ENCODE data around the gene SLC25A15.
"Not testable (repeated sequence)": the region's sequence is repeated elsewhere in the genome, so short reads cannot be mapped to it uniquely, and the experiment has no call there.

SLC25A15 gene

DNA sequence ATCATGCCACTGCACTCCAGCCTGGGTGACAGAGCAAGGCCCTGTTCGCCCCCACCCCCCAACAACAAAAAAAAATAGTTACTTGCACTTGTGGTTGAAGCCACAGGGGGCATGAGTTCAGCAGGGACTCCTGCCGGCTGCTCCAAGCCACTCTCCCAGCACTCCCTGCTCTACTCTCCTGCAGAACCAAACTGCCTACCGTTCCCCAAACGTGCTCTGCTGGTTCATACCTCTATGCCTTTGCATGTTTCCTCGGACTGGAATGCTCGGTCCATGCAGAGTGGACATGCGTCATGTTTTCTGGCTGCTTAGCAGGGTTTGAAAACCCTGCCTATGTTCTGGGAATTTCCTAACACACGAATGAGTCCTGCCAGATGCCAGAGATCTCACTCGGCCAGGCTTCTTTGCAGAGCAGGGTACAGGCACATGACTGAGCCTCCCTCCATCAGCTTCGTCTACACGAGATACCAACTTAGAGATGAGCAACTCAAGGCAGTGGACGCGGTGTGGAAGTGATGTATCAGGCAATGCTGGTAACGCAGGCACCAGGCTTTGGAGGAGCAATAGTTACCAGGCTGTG, 8.5 kb upstream of the SLC25A15 start:
- TF ChIP-seq, protein P1, sequence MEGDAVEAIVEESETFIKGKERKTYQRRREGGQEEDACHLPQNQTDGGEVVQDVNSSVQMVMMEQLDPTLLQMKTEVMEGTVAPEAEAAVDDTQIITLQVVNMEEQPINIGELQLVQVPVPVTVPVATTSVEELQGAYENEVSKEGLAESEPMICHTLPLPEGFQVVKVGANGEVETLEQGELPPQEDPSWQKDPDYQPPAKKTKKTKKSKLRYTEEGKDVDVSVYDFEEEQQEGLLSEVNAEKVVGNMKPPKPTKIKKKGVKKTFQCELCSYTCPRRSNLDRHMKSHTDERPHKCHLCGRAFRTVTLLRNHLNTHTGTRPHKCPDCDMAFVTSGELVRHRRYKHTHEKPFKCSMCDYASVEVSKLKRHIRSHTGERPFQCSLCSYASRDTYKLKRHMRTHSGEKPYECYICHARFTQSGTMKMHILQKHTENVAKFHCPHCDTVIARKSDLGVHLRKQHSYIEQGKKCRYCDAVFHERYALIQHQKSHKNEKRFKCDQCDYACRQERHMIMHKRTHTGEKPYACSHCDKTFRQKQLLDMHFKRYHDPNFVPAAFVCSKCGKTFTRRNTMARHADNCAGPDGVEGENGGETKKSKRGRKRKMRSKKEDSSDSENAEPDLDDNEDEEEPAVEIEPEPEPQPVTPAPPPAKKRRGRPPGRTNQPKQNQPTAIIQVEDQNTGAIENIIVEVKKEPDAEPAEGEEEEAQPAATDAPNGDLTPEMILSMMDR (IDR thresholded peaks at IDR 0.05; ENCODE audit: low read depth, low read length, missing control alignments), result no peak
- H3K4me3 ChIP-seq (ENCODE audit: low read depth, low read length), result no peak overlapping the region
- no peak for DNase-seq (ENCODE audit: low read depth)

DNA sequence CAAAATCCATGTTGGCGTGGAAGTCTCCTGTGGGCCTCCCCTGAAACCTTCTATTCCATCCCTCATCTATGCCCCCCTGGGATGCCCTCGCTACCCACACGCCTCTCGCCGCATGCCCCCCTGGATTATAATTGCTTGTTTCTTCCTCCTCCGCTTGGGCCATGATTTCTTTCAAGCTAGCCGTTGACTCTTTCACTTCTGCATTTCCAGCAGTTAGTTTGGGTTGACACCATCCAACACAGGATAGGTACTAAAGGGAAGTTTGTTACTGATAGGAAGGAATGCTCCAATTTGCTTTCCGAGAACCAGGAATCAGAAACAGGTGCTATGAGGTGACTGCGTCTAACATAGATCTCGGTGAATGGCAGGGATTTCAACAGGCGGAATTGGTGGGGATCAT, 7.7 kb upstream of the SLC25A15 start:
- TF ChIP-seq, protein P1 (IDR thresholded peaks at IDR 0.05; ENCODE audit: low read depth, low read length, missing control alignments), result no peak
- no peak overlapping the region for H3K4me3 ChIP-seq (ENCODE audit: low read depth, low read length)
- no peak for DNase-seq (ENCODE audit: low read depth)

DNA sequence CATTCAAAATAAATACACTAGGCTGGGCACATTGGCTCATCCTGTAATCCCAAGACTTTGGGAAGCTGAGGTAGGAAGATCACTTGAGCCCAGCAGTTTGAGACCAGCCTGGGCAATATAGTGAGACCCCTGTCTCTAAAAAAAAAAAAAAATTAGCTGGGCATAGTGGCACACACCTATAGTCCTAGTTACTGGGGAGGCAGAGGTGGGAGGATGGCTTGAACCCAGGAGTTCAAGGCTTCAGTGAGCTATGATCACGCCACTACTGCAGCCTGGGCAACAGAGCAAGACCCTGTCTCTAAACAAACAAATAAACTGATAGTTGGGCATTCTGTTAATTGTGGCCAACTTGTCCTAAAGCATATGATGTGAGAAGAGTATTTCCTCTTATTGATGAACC, 6.4 kb upstream of the SLC25A15 start:
- not testable (repeated sequence) for H3K4me3 ChIP-seq (ENCODE audit: low read depth, low read length); DNase-seq (ENCODE audit: low read depth)

GRCh38 chr13:40784540-40784939, 4.9 kb upstream of the SLC25A15 start:
- no peak for DNase-seq (ENCODE audit: low read depth)
- H3K4me3 ChIP-seq (ENCODE audit: low read depth, low read length), result no peak overlapping the region
- TF ChIP-seq, protein P1 (IDR thresholded peaks at IDR 0.05; ENCODE audit: low read depth, low read length, missing control alignments), result no peak

GRCh38 chr13:40786568-40786996, 2.8 kb upstream of the SLC25A15 start:
- no peak overlapping the region for H3K4me3 ChIP-seq (ENCODE audit: low read depth, low read length)
- DNase-seq (ENCODE audit: low read depth), result no peak
- TF ChIP-seq, protein P1 (IDR thresholded peaks at IDR 0.05; ENCODE audit: low read depth, low read length, missing control alignments), result no peak

DNA sequence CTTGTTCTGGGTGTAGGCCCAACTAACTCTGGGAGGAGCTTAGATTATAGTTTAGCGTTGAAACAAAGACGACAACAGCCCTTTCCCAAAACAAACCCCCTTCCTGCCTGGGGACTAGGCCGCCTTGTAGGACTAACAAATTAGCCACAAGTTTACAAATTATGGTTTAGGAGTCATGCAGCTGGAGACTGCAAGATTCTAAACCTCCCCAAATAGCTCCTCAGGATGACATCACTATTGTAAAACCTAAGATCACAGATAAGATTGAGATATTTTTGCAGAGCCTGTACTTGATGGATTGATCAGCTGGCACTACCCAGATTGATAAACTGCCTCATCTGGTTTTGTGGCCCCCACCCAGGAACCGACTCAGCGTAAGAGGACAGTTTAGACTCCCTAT, 2.3 kb upstream of the SLC25A15 start:
- TF ChIP-seq, protein P1 (IDR thresholded peaks at IDR 0.05; ENCODE audit: low read depth, low read length, missing control alignments), result no peak
- H3K4me3 ChIP-seq (ENCODE audit: low read depth, low read length), result no peak overlapping the region
- no peak for DNase-seq (ENCODE audit: low read depth)

DNA sequence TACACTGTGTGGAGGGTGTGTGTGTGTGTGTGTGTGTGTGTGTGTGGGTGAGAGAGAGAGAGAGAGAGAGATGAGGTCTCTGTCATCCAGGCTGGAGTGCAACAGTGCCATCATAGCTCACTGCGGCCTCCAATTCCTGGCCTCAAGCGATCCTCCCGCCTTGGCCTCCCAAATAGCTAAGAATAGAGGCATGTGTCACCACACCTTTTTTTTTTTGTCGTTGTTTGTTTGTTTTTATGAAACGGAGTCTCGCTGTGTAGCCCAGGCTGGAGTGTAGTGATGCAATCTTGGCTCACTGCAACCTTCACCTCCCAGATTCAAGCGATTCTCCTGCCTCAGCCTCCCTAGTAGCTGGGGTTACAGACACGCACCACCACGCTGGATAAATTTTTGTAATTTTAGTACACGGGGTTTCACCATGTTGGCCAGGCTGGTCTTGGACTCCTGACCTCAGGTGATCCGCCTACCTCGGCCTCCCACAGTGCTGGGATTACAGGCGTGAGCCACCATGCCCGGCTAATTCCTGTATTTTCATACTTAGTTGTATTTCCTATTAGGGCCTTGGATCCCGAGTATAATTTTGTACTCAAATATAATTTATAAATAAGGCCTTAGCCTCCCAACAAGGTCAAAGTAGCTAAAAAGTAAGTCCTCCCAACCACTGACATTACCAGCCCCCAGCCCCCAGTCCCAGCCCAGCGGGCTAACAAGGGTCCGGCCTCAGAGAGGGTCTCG, 704 bp upstream of the SLC25A15 start:
- not testable (repeated sequence) for DNase-seq (ENCODE audit: low read depth)
- H3K4me3 ChIP-seq (ENCODE audit: low read depth, low read length), result peak overlapping the region; percentile 81

DNA sequence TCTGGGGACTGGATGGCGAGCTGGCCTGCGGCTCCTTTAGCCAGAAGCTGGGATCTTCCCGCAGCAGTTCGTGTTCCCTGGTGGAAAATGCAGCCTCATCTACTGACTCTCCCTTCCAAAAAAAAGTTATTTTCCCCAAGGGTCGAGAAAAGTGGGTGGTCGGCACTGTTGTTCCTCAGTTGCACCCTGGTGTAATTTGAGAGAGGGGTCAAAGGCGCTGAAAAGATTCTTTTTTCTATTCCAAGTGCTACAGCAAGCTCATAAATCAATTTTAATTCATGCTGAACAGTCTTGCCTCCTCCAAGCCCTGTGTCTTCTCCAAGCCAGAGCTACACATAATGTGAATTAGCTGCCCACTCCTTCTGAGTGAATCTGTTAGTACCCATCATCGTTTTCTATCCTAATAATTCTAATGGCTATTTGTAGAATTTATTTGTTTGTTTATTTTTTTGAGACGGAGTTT, 774 bp downstream of the SLC25A15 start:
- no peak for DNase-seq (ENCODE audit: low read depth)

More for the DNA sequence above, 774 bp downstream of the SLC25A15 start:
- peak overlapping the region; percentile 81 for H3K4me3 ChIP-seq (ENCODE audit: low read depth, low read length)
- TF ChIP-seq, protein P1 (IDR thresholded peaks at IDR 0.05; ENCODE audit: low read depth, low read length, missing control alignments), result no peak

Data from GM12864 (cell line).